EH (cell line): Measurements from ENCODE around the gene FGF18.
"Not testable (repeated sequence)": the region's sequence is repeated elsewhere in the genome, so short reads cannot be mapped to it uniquely, and the experiment has no call there.

ENCODE experiments used
- DNase-seq: peaks from one replicate; pipeline ENCODE4 v3.0.0-alpha.2; 2015; ENCODE audit warnings: low read depth

The FGF18 gene

GRCh38 chr5:171400169-171400568, 19.3 kb upstream of the FGF18 start:
- no peak for DNase-seq

GRCh38 chr5:171401167-171401947, 18.1 kb upstream of the FGF18 start:
- no peak for DNase-seq

GRCh38 chr5:171402751-171403150, 16.7 kb upstream of the FGF18 start:
- DNase-seq, result not testable (repeated sequence)

GRCh38 chr5:171405615-171406014, 13.8 kb upstream of the FGF18 start:
- DNase-seq, result peak; percentile 33

GRCh38 chr5:171407234-171407633, 12.2 kb upstream of the FGF18 start:
- no peak for DNase-seq

GRCh38 chr5:171409164-171410136, 10.0 kb upstream of the FGF18 start:
- DNase-seq, result no peak

GRCh38 chr5:171410181-171410580, 9.3 kb upstream of the FGF18 start:
- peak; percentile 38 for DNase-seq

GRCh38 chr5:171412186-171412585, 7.3 kb upstream of the FGF18 start:
- DNase-seq, result no peak

- no peak for DNase-seq
Measured at GRCh38 chr5:171413153-171413910, 6.1 kb upstream of the FGF18 start.

- DNase-seq, result not testable (repeated sequence)
Measured at GRCh38 chr5:171413993-171414392, 5.5 kb upstream of the FGF18 start.

GRCh38 chr5:171415115-171415730, 4.2 kb upstream of the FGF18 start:
- DNase-seq, result peak; percentile 38

- DNase-seq, result no peak
Measured at GRCh38 chr5:171416160-171417049, 3.0 kb upstream of the FGF18 start.

GRCh38 chr5:171418316-171418981, 998 bp upstream of the FGF18 start:
- DNase-seq, result peak; percentile 85

- DNase-seq, result peak; percentile 37
Measured at GRCh38 chr5:171419688-171420430, 412 bp downstream of the FGF18 start.

- peak; percentile 86 for DNase-seq
Measured at GRCh38 chr5:171420431-171421241, 1.2 kb downstream of the FGF18 start.

GRCh38 chr5:171421331-171422262, 2.1 kb downstream of the FGF18 start:
- no peak for DNase-seq

- no peak for DNase-seq
Measured at GRCh38 chr5:171422495-171422894, 3.0 kb downstream of the FGF18 start.
